ENCODE data around the gene RTN1. TPM values are rescaled to one million over a fixed set of nuclear protein-coding genes. Genes with fewer than 3 reads are reported as not detected.

The RTN1 gene
- total RNA-seq, 4 donors from 2014 or later, result 2.9 to 13.6 (median 9.2) TPM

DNA sequence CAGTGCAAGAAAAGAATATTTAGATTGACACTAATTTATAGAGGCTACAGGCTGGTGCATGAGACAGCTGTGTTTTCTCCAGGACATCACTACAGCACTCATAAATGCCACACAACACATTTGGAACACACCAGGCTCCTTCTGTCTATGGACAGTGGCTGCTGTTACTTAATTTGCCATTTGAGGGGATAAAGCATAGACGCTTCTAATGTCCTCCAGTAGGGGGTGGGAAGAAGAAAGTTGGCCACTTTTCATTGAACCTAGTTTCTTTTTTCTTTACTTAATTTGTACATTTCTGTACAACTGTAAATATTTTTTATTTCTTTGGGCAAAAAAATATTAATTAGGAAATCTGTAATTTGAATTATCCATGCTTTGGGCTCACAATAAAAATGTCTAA, 12.4 kb upstream of the RTN1 start:
- TF ChIP-seq, protein P1, sequence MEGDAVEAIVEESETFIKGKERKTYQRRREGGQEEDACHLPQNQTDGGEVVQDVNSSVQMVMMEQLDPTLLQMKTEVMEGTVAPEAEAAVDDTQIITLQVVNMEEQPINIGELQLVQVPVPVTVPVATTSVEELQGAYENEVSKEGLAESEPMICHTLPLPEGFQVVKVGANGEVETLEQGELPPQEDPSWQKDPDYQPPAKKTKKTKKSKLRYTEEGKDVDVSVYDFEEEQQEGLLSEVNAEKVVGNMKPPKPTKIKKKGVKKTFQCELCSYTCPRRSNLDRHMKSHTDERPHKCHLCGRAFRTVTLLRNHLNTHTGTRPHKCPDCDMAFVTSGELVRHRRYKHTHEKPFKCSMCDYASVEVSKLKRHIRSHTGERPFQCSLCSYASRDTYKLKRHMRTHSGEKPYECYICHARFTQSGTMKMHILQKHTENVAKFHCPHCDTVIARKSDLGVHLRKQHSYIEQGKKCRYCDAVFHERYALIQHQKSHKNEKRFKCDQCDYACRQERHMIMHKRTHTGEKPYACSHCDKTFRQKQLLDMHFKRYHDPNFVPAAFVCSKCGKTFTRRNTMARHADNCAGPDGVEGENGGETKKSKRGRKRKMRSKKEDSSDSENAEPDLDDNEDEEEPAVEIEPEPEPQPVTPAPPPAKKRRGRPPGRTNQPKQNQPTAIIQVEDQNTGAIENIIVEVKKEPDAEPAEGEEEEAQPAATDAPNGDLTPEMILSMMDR (IDR thresholded peaks at IDR 0.05), result no peak
- no peak for TF ChIP-seq POLR2A (IDR thresholded peaks at IDR 0.05; ENCODE audit: low read depth)
- no peak for TF ChIP-seq POLR2AphosphoS5 (IDR thresholded peaks at IDR 0.05)
- no peak for TF ChIP-seq EP300 (IDR thresholded peaks at IDR 0.05)
- H3K4me1 ChIP-seq, result no peaks in the 10 kb centered on the region
- peaks cover 0 to 16% (median 0%) of the 10 kb centered on the region in 4 donors for H3K27me3 ChIP-seq
- no peaks in the 10 kb centered on the region for H3K9me3 ChIP-seq
- H3K27ac ChIP-seq (replicated peaks in 1 of 4), result no peak overlapping the region
- DNase-seq (ENCODE audit: extremely low spot score), result no peak
- H3K36me3 ChIP-seq, result no peaks in the 10 kb centered on the region
- WGBS, result 33% methylated on average over 1 of the region's 1 CpG
- no peak overlapping the region for H3K4me3 ChIP-seq
- intact Hi-C loops (cut with DNase I), result no loop called here

DNA sequence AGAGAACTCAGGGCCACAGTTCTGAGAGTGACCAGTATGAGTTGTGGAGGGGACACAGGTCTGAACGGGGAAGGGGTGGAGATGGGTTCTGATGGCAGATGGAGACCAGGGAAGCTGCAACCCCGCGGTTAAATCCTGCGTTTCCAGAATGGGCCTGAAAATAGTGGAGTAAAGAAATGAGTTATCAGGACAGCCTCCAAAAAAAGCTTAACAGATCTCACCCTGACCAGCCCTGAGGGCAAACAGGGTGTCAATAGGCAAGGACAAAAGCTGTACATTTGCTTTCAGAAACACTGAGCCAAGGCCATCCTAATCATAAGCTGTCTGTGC, 555 bp upstream of the RTN1 start:
- Histone ChIP-seq H3K4me3 (peak overlapping the region; percentile 60 to 74 (median 66)), H3K36me3 (no peaks in the 10 kb centered on the region), H3K9me3 (no peaks in the 10 kb centered on the region), H3K4me1 (peaks cover 15 to 24% (median 20%) of the 10 kb centered on the region in 4 donors), H3K27me3 (peaks cover 0 to 42% (median 12%) of the 10 kb centered on the region in 4 donors), H3K27ac (replicated peaks in 1 of 4) (peak overlapping the region in 2 of 4 donors; percentile 18 to 41)
- no peak for DNase-seq (ENCODE audit: extremely low spot score)
- WGBS, result 11% methylated on average over 4 of the region's 4 CpGs
- intact Hi-C loops (cut with DNase I), result no loop called here
- no peak for TF ChIP-seq EP300 (IDR thresholded peaks at IDR 0.05)
- TF ChIP-seq POLR2AphosphoS5 (IDR thresholded peaks at IDR 0.05), result no peak
- TF ChIP-seq POLR2A (IDR thresholded peaks at IDR 0.05; ENCODE audit: low read depth), result no peak
- TF ChIP-seq, protein P1 (IDR thresholded peaks at IDR 0.05), result no peak

DNA sequence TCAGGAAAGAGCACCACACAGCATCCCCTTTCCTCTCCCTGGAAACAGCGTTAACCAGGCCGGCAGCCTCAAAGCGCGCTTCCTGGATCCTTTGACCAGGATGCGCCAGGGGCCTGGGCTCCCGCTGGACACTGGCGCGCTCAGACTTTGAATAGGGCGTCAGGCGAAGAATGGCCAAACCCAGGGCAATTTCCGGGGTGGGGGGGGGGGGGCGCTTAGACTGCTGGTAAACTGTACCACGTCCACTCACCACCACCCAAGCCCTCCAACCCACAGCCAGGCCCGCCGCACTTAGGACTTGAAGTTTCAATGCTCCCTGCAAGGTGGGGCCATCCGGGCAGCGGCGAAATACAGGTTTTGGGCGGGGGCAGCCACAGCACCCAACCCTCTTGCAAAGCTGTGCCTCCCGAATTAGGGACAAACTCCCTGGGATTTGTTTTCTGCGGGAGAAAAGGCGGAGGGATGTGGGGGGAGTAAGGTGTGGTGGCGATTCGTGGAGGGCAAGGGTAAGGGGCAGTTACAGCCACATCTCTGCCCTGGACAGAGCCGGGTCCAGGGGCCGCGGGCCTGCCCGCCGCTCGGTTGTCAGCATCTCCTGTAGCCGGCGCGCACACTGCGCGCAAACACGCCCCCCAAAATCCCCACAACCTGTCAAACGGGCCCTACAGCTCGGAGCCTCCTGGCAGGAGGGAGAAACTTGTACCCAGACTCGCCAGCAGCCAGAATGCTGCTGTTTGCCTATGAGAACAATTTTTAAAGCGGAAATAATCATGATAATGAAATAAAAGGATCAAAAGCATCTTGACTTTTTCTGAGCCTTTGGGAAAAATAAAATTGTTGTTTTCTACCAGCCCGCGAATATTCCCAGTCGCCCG, 958 bp downstream of the RTN1 start:
- H3K27me3 ChIP-seq, result peaks cover 0 to 38% (median 12%) of the 10 kb centered on the region in 4 donors

DNA sequence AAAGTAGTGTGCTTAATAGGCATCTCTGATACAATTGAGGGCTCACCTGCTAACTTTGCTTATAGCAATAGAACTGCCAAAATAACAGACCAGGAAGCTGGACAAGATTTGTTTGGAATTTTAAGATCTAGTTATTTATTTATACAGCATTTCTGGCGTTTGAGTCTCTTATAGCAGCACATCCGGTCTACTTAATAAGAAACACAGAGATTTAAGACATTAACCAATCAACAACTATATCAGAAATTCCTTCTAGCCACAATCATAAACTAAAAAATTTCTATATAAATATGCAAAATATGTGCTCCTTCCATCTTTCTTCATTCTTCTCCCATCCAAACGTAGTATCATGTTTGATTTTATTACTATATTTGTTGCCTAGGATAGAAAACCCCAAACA, 2.6 kb downstream of the RTN1 start:
- Histone ChIP-seq H3K27ac (replicated peaks in 1 of 4) (no peak overlapping the region), H3K36me3 (no peaks in the 10 kb centered on the region), H3K9me3 (no peaks in the 10 kb centered on the region), H3K4me1 (peaks cover 15 to 24% (median 20%) of the 10 kb centered on the region in 4 donors), H3K4me3 (no peak overlapping the region), H3K27me3 (peaks cover 0 to 31% (median 12%) of the 10 kb centered on the region in 4 donors)
- intact Hi-C loops (cut with DNase I), result no loop called here
- TF ChIP-seq, protein P1 (IDR thresholded peaks at IDR 0.05), result no peak
- no peak for TF ChIP-seq POLR2AphosphoS5 (IDR thresholded peaks at IDR 0.05)
- TF ChIP-seq EP300 (IDR thresholded peaks at IDR 0.05), result no peak
- TF ChIP-seq POLR2A (IDR thresholded peaks at IDR 0.05; ENCODE audit: low read depth), result no peak
- WGBS, result 46% methylated on average over 3 of the region's 3 CpGs
- no peak for DNase-seq (ENCODE audit: extremely low spot score)

More for the DNA sequence above, 958 bp downstream of the RTN1 start:
- Histone ChIP-seq H3K27ac (replicated peaks in 1 of 4) (peak overlapping the region in 1 of 4 donors; percentile 61), H3K9me3 (no peaks in the 10 kb centered on the region), H3K4me1 (peaks cover 15 to 24% (median 20%) of the 10 kb centered on the region in 4 donors), H3K36me3 (no peaks in the 10 kb centered on the region), H3K4me3 (peak overlapping the region; percentile 60 to 74 (median 66))
- intact Hi-C loops (cut with DNase I), result no loop called here
- no peak for DNase-seq (ENCODE audit: extremely low spot score)
- 16% methylated on average over 38 of the region's 44 CpGs for WGBS
- TF ChIP-seq, protein P1 (IDR thresholded peaks at IDR 0.05), result no peak
- no peak for TF ChIP-seq POLR2AphosphoS5 (IDR thresholded peaks at IDR 0.05)
